Transverse colon (tissue), 4 donors: ENCODE measurements around the gene C10orf90.

Source experiments
- POLR2AphosphoS5 ChIP-seq, 3 donors: sonication (generic); formaldehyde crosslinking; IDR thresholded peaks; one replicate each; pipeline ENCODE4 v1.6.1; 2016; ENCODE audit warnings: antibody characterized with exemption in 3 of 3
- TF ChIP-seq, protein P1 (sequence below), 5 experiments: fragments of 200-600 bp in 3 of 5; fragments of 450-650 bp in 2 of 5; sonication (generic) in 3 of 5; IDR thresholded peaks; 1 replicate in 2 of 5; 2 replicates in 3 of 5; pipeline ENCODE4 v1.5.1; 2016 to 2017; ENCODE audit warnings: antibody characterized with exemption in 5 of 5, inconsistent platforms in 3 of 5, mild to moderate bottlenecking in 2 of 5, moderate library complexity in 1 of 5

DNA sequence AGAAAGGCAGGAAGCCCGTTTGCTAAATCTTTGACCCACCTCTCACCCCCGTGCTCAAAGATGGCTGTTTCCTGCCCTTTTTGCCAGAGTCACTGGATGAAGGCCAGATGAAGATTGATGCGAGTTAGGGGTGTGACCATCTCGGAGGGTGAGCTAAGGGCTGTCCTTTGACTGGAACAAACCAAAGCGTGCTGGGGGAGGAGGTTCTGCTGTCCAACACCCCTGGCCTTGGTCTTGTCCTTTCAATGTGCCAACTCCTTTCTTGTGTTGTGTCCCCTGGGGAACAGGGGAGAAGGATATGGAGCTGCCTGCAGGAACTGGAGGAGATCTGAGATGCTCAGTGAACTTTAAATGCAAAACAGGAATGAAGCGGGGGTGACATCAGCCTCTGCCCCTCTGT is 191.9 kb downstream of the C10orf90 start:
- TF ChIP-seq POLR2AphosphoS5 (IDR thresholded peaks at IDR 0.05) = no peak
- TF ChIP-seq, protein P1, sequence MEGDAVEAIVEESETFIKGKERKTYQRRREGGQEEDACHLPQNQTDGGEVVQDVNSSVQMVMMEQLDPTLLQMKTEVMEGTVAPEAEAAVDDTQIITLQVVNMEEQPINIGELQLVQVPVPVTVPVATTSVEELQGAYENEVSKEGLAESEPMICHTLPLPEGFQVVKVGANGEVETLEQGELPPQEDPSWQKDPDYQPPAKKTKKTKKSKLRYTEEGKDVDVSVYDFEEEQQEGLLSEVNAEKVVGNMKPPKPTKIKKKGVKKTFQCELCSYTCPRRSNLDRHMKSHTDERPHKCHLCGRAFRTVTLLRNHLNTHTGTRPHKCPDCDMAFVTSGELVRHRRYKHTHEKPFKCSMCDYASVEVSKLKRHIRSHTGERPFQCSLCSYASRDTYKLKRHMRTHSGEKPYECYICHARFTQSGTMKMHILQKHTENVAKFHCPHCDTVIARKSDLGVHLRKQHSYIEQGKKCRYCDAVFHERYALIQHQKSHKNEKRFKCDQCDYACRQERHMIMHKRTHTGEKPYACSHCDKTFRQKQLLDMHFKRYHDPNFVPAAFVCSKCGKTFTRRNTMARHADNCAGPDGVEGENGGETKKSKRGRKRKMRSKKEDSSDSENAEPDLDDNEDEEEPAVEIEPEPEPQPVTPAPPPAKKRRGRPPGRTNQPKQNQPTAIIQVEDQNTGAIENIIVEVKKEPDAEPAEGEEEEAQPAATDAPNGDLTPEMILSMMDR (IDR thresholded peaks at IDR 0.05) = no peak
